Aorta (tissue), 5 donors: ENCODE measurements around the gene EFCAB6. TPM values are rescaled to one million over a fixed set of nuclear protein-coding genes. Genes with fewer than 3 reads are reported as not detected.

ENCODE experiments used
- ATAC-seq: fragments of 200-7000 bp; cut with Tn5 transposase; one replicate; pipeline ENCODE4 v1.9.1; 2022; ENCODE audit warnings: moderate library complexity; ENCODE audit not compliant: low FRiP score
- DNase-seq, 2 donors: peaks; one replicate each; pipeline ENCODE4 v3.0.0-alpha.2; 2020
- H3K27ac ChIP-seq, 2 donors: one replicate each; pipeline ENCODE4 v1.5.1; 2013; ENCODE audit warnings: low read length in 2 of 2, mild to moderate bottlenecking in 2 of 2, moderate library complexity in 2 of 2, control low read depth in 1 of 2, inconsistent platforms in 1 of 2, low read depth in 1 of 2
- H3K27me3 ChIP-seq, 2 donors: one replicate each; pipeline ENCODE4 v1.6.1; 2013; ENCODE audit warnings: control low read depth in 1 of 2, low read length in 1 of 2, mild to moderate bottlenecking in 1 of 2, moderate library complexity in 1 of 2; ENCODE audit not compliant: insufficient read depth in 2 of 2, control insufficient read depth in 1 of 2
- H3K36me3 ChIP-seq, 2 donors: one replicate each; pipeline ENCODE4 v1.6.1; 2013; ENCODE audit warnings: control low read depth in 1 of 2, low read length in 1 of 2, mild to moderate bottlenecking in 1 of 2; ENCODE audit not compliant: insufficient read depth in 2 of 2, control insufficient read depth in 1 of 2
- H3K4me1 ChIP-seq, 2 donors: one replicate each; pipeline ENCODE4 v1.6.1; 2013; ENCODE audit warnings: low read length in 2 of 2, control low read depth in 1 of 2, mild to moderate bottlenecking in 1 of 2, moderate library complexity in 1 of 2; ENCODE audit not compliant: insufficient read depth in 2 of 2, control insufficient read depth in 1 of 2
- H3K4me3 ChIP-seq, 2 donors: one replicate each; pipeline ENCODE4 v1.5.1; 2013; ENCODE audit warnings: low read length in 2 of 2, control low read depth in 1 of 2, mild to moderate bottlenecking in 1 of 2
- H3K9me3 ChIP-seq: one replicate; pipeline ENCODE4 v1.6.1; 2013; ENCODE audit warnings: mild to moderate bottlenecking, low read length; ENCODE audit not compliant: control insufficient read depth
- WGBS, 2 donors: extraction: QIAGEN DNeasy Blood & Tissue Kit; methylation state at CpG; one replicate each; pipeline ENCODE4 v1.1.7; 2013; 5-methylcytosine and 5-hydroxymethylcytosine counted together
- intact Hi-C, 2 donors: fragments of 100-400 bp; cut with DNase I; formaldehyde crosslinking; loops; one replicate each; pipeline versions ENCODE4 v1.14.2 to v1.15.0; 2022
- polyA plus RNA-seq, 2 donors: library from polyadenylated mRNA; stranded (reverse); fragments of 200-250 nt; gene quantifications; one replicate each; pipeline ENCODE4 v1.2.3, GENCODE V29; 2013
- total RNA-seq, 2 donors: library from RNA; stranded (reverse); fragmentation: NEBNext Ultra II Directional; extraction: Animal tissue kit (Norgen Biotek cat#: 25700); gene quantifications; one replicate each; pipeline ENCODE4 v1.2.1, GENCODE V29; 2021
- donor health status: healthy with polysubstance abuse.
- donor health status: Bipolar disorder and iron deficiency.
- donor health status: DM: no; HTN: no; CAD: no.
- donor health status: DM: no; HTN: no; CAD: no.
- donor health status: DM: yes; HTN: yes; CAD: no.

Gene EFCAB6
- total and polyA plus RNA-seq, 4 donors, result 0.88 to 2.6 (median 1.8) TPM

GRCh38 chr22:43550024-43550620 is 262.0 kb downstream of the EFCAB6 start:
- intact Hi-C loops, result no loop called here
- DNase-seq (peak in 1 of 2 donors; percentile 58), ATAC-seq (no peak)
- Histone ChIP-seq H3K27ac (no peak overlapping the region), H3K27me3 (no peaks in the 10 kb centered on the region), H3K36me3 (no peaks in the 10 kb centered on the region), H3K9me3 (no peaks in the 10 kb centered on the region), H3K4me1 (no peaks in the 10 kb centered on the region), H3K4me3 (no peak overlapping the region)
- 70 to 77% methylated on average over 14 of the region's 14 CpGs for WGBS, 2 donors

GRCh38 chr22:43546186-43546585 is 265.9 kb downstream of the EFCAB6 start:
- H3K9me3 ChIP-seq, result no peaks in the 10 kb centered on the region
- no peaks in the 10 kb centered on the region for H3K4me1 ChIP-seq
- H3K36me3 ChIP-seq, result no peaks in the 10 kb centered on the region
- WGBS, 2 donors, result 85 to 90% methylated on average over 5 of the region's 5 CpGs
- peak in 1 of 2 donors; percentile 3 for DNase-seq
- no peak overlapping the region for H3K27ac ChIP-seq
- intact Hi-C loops, result no loop called here
- no peaks in the 10 kb centered on the region for H3K27me3 ChIP-seq
- H3K4me3 ChIP-seq, result no peak overlapping the region
- no peak for ATAC-seq

GRCh38 chr22:43544289-43544673 is 267.8 kb downstream of the EFCAB6 start:
- ATAC-seq (no peak), DNase-seq (peak in 1 of 2 donors; percentile 9)
- no peaks in the 10 kb centered on the region for H3K27me3 ChIP-seq
- no peak overlapping the region for H3K27ac ChIP-seq
- no peaks in the 10 kb centered on the region for H3K4me1 ChIP-seq
- H3K9me3 ChIP-seq, result no peaks in the 10 kb centered on the region
- no peak overlapping the region for H3K4me3 ChIP-seq
- intact Hi-C loops, result no loop called here
- no peaks in the 10 kb centered on the region for H3K36me3 ChIP-seq
- WGBS, 2 donors, result 57 to 61% methylated on average over 4 of the region's 4 CpGs

- intact Hi-C loops, result no loop called here
These were observed 268.4 kb downstream of the EFCAB6 start for GRCh38 chr22:43543522-43544288.

GRCh38 chr22:43542681-43543521 is 269.2 kb downstream of the EFCAB6 start:
- DNase-seq (peak in 1 of 2 donors; percentile 56), ATAC-seq (no peak)
- no peaks in the 10 kb centered on the region for H3K4me1 ChIP-seq
- H3K4me3 ChIP-seq, result no peak overlapping the region
- H3K9me3 ChIP-seq, result no peaks in the 10 kb centered on the region
- no peaks in the 10 kb centered on the region for H3K27me3 ChIP-seq
- intact Hi-C loops, result no loop called here
- no peaks in the 10 kb centered on the region for H3K36me3 ChIP-seq
- no peak overlapping the region for H3K27ac ChIP-seq
- WGBS, 2 donors, result 83 to 85% methylated on average over 23 of the region's 23 CpGs

More at GRCh38 chr22:43543522-43544288, 268.4 kb downstream of the EFCAB6 start:
- H3K27me3 ChIP-seq, result no peaks in the 10 kb centered on the region
- ATAC-seq (no peak), DNase-seq (peak in 1 of 2 donors; percentile 46)
- H3K9me3 ChIP-seq, result no peaks in the 10 kb centered on the region
- no peak overlapping the region for H3K4me3 ChIP-seq
- WGBS, 2 donors, result 74 to 79% methylated on average over 11 to 12 of the region's 12 CpGs
- H3K4me1 ChIP-seq, result no peaks in the 10 kb centered on the region
- no peaks in the 10 kb centered on the region for H3K36me3 ChIP-seq
- H3K27ac ChIP-seq, result no peak overlapping the region

- peak in 1 of 2 donors; percentile 31 for DNase-seq
- no peaks in the 10 kb centered on the region for H3K27me3 ChIP-seq
- H3K4me3 ChIP-seq, result no peak overlapping the region
- intact Hi-C loops, result no loop called here
- ATAC-seq, result no peak
- peaks cover 5% of the 10 kb centered on the region for H3K9me3 ChIP-seq
- H3K27ac ChIP-seq, result no peak overlapping the region
- WGBS, 2 donors, result 72 to 78% methylated on average over 18 of the region's 18 CpGs
- no peaks in the 10 kb centered on the region for H3K4me1 ChIP-seq
- no peaks in the 10 kb centered on the region for H3K36me3 ChIP-seq
These were observed 270.4 kb downstream of the EFCAB6 start for GRCh38 chr22:43541462-43542407.

- Histone ChIP-seq H3K27me3 (no peaks in the 10 kb centered on the region), H3K27ac (no peak overlapping the region), H3K36me3 (no peaks in the 10 kb centered on the region), H3K4me1 (no peaks in the 10 kb centered on the region), H3K9me3 (peaks cover 5% of the 10 kb centered on the region), H3K4me3 (no peak overlapping the region)
- DNase-seq, result peak in 1 of 2 donors; percentile 6
- intact Hi-C loops, result no loop called here
- ATAC-seq, result no peak
- WGBS, 2 donors, result 78 to 84% methylated on average over 6 of the region's 6 CpGs
These were observed 271.1 kb downstream of the EFCAB6 start for GRCh38 chr22:43541022-43541421.

- H3K4me1 ChIP-seq, result no peaks in the 10 kb centered on the region
- no peak overlapping the region for H3K27ac ChIP-seq
- intact Hi-C loops, result no loop called here
- H3K27me3 ChIP-seq, result no peaks in the 10 kb centered on the region
- peaks cover 5% of the 10 kb centered on the region for H3K9me3 ChIP-seq
- no peak for ATAC-seq
- H3K4me3 ChIP-seq, result no peak overlapping the region
- WGBS, 2 donors, result 72% methylated on average over 4 of the region's 4 CpGs
- peak in 1 of 2 donors; percentile 38 for DNase-seq
- H3K36me3 ChIP-seq, result no peaks in the 10 kb centered on the region
These were observed 271.6 kb downstream of the EFCAB6 start for GRCh38 chr22:43540529-43540923.
